ENCODE results near the gene ARID5B. TPM values are rescaled to one million over a fixed set of nuclear protein-coding genes. Genes with fewer than 3 reads are reported as not detected.
A peak's percentile ranks its signal among the peaks of the same experiment; 100 is the strongest.

Gene ARID5B
- total and polyA plus RNA-seq, 2 of the 4 experiments (the other 2 are of a cell fraction), result 41.0 to 125 TPM

- WGBS, 2 experiments (ENCODE audit: extremely low coverage in 2 of 2, insufficient read length in 1 of 2), result 100% methylated on average over 1 of the region's 8 CpGs; no CpG with 5 or more reads in 1 of the 2 experiments
- DNase-seq (no peak), ATAC-seq (ENCODE audit: low read depth) (peak; percentile 31; the same call in 1 of the 2 replicates)
- Histone ChIP-seq H4K8ac (ENCODE audit: low read depth in 2 of 2, low read length in 2 of 2) (peak overlapping the region; percentile 63 to 94; a peak in 2 of 4 replicates), H3K4me3 (ENCODE audit: insufficient read depth, low read depth, low read length) (no peak overlapping the region), H3K9me3 (ENCODE audit: control insufficient read depth, insufficient read depth, low read length) (no peaks in the 10 kb centered on the region), H2AFZ (replicated peaks; ENCODE audit: low read length, poor library complexity) (peak overlapping the region; percentile 86), H2BK20ac (ENCODE audit: low read depth, low read length) (peak overlapping the region; percentile 89), H3K56ac (ENCODE audit: extremely low read depth, insufficient read depth, low read length) (peak overlapping the region; percentile 60; the same call in 1 of the 2 replicates), H3K18ac (ENCODE audit: low read depth, low read length) (peak overlapping the region; percentile 99), H2BK120ac (ENCODE audit: low read depth, low read length) (peak overlapping the region; percentile 96), H3K4me2 (ENCODE audit: low read depth, low read length) (peak overlapping the region; percentile 97), H4K5ac (ENCODE audit: low read depth, low read length) (peak overlapping the region; percentile 98), H4K20me1 (ENCODE audit: insufficient read depth, low read length) (no peaks in the 10 kb centered on the region), H4K91ac (ENCODE audit: insufficient read depth, low read depth, low read length) (peak overlapping the region; percentile 88; the same call in 1 of the 2 replicates), H3K27me3 (ENCODE audit: control insufficient read depth, insufficient read depth, low read length) (no peaks in the 10 kb centered on the region), H2BK15ac (ENCODE audit: low read depth, low read length) (peak overlapping the region; percentile 85; the same call in 2 of the 3 replicates), H3K36me3 (ENCODE audit: control insufficient read depth, insufficient read depth, low read length) (no peaks in the 10 kb centered on the region), H3K14ac (replicated peaks; ENCODE audit: low read depth, low read length) (peak overlapping the region; percentile 93), H3K9me1 (ENCODE audit: insufficient read depth, low read length) (peaks cover 2% of the 10 kb centered on the region; the same call in 1 of the 2 replicates), H3K27ac (ENCODE audit: insufficient read depth, low read length) (peak overlapping the region; percentile 98; the same call in 1 of the 2 replicates), H2AK9ac (replicated peaks; ENCODE audit: low read depth, low read length, poor library complexity) (no peak overlapping the region), H3K4me1 (ENCODE audit: control insufficient read depth, insufficient read depth, low read length) (peaks cover 17% of the 10 kb centered on the region), H3K4ac (ENCODE audit: low read depth, low read length) (peak overlapping the region; percentile 93), H3K79me1 (ENCODE audit: low read depth in 1 of 2, low read length in 2 of 2) (no peaks in the 10 kb centered on the region), H2BK5ac (ENCODE audit: low read depth, low read length, poor library complexity, severe bottlenecking) (peak overlapping the region; percentile 66), H3K9ac (ENCODE audit: low read depth, low read length) (peak overlapping the region; percentile 86), H3K23ac (ENCODE audit: low read depth, low read length) (peak overlapping the region; percentile 93), H2AK5ac (ENCODE audit: low read depth, low read length) (peak overlapping the region; percentile 34; the same call in 1 of the 2 replicates)
- CTCF ChIA-PET, result no interaction called here
- in situ Hi-C loops (cut with MboI; ENCODE audit: low sequenced_read_pairs), result no loop called here
- intact Hi-C loops (cut with micrococcal nuclease), result no loop called here
- no TSS peak for BruUV-seq (replicated peaks)
- dilution Hi-C loops (cut with HindIII; ENCODE audit: low sequenced_read_pairs, unreplicated experiment), result no loop called here
- POLR2A ChIA-PET (ENCODE audit: unreplicated experiment), result no interaction called here
- TF ChIP-seq FOS (IDR thresholded peaks at IDR 0.05; ENCODE audit: low read depth, low read length), result no peak
- TF ChIP-seq NFE2L2 (IDR thresholded peaks at IDR 0.05; ENCODE audit: low read depth, low read length), result no peak
- no peak for TF ChIP-seq USF2 (IDR thresholded peaks at IDR 0.05; ENCODE audit: low read depth, low read length)
- TF ChIP-seq MAZ (IDR thresholded peaks at IDR 0.05; ENCODE audit: borderline replicate concordance, low read depth, low read length), result no peak
- no peak for TF ChIP-seq MXI1 (IDR thresholded peaks at IDR 0.05; ENCODE audit: borderline replicate concordance, low read depth, low read length)
- TF ChIP-seq RCOR1 (IDR thresholded peaks at IDR 0.05; ENCODE audit: insufficient replicate concordance, low read length), result no peak
- no peak for TF ChIP-seq POLR2A (IDR thresholded peaks at IDR 0.05; ENCODE audit: low read depth, low read length)
- no peak for TF ChIP-seq RFX5 (IDR thresholded peaks at IDR 0.05; ENCODE audit: low read depth, low read length)
- TF ChIP-seq BHLHE40 (IDR thresholded peaks at IDR 0.05; ENCODE audit: low read depth, low read length), result no peak
- no peak for TF ChIP-seq SMC3 (IDR thresholded peaks at IDR 0.05; ENCODE audit: low read depth, low read length)
- TF ChIP-seq CEBPB (IDR thresholded peaks at IDR 0.05; ENCODE audit: low read depth, low read length), result no peak
- no peak for TF ChIP-seq MAFK (IDR thresholded peaks at IDR 0.05; ENCODE audit: low read depth, low read length)
- TF ChIP-seq CTCF (conservative IDR thresholded peaks at IDR 0.05; ENCODE audit: low read depth, low read length), result no peak
- no peak for TF ChIP-seq CHD1 (IDR thresholded peaks at IDR 0.05; ENCODE audit: low read depth, low read length)
- TF ChIP-seq ELK1 (IDR thresholded peaks at IDR 0.05; ENCODE audit: borderline replicate concordance, low read depth, low read length), result no peak
Measured at GRCh38 chr10:61869041-61869675, 32.3 kb upstream of the ARID5B start.
